RWPE2 (cell line): ENCODE results near the gene C2CD2.
A peak's percentile ranks its signal among the peaks of the same experiment; 100 is the strongest.

Experiments
- ATAC-seq: fragments of 200-7000 bp; cut with Tn5 transposase; 3 replicates; pipeline ENCODE4 v1.9.1; 2021; ENCODE audit warnings: low read depth
- DNase-seq: peaks from one replicate; pipeline ENCODE4 v3.0.0-alpha.2; 2020; ENCODE audit warnings: low spot score
- H3K27ac ChIP-seq: fragments of 450-650 bp; 2 replicates; pipeline ENCODE4 v1.5.1; 2017; ENCODE audit warnings: mild to moderate bottlenecking; ENCODE audit not compliant: poor library complexity, severe bottlenecking
- H3K27me3 ChIP-seq: fragments of 250-450 bp; sonication (Bioruptor Pico); 2 replicates; pipeline ENCODE4 v1.5.1; 2021; ENCODE audit warnings: mild to moderate bottlenecking, moderate library complexity; ENCODE audit not compliant: insufficient read depth, poor library complexity, severe bottlenecking
- H3K36me3 ChIP-seq: fragments of 250-450 bp; sonication (Bioruptor Pico); 2 replicates; pipeline ENCODE4 v1.5.1; 2020; ENCODE audit warnings: low read depth, mild to moderate bottlenecking, moderate library complexity
- H3K4me1 ChIP-seq: fragments of 250-450 bp; sonication (Bioruptor Pico); 2 replicates; pipeline ENCODE4 v1.5.1; 2021; ENCODE audit warnings: mild to moderate bottlenecking, moderate library complexity; ENCODE audit not compliant: insufficient read depth, poor library complexity, severe bottlenecking
- H3K4me3 ChIP-seq: fragments of 250-450 bp; sonication (Bioruptor Pico); 2 replicates; pipeline ENCODE4 v1.5.1; 2021; ENCODE audit warnings: mild to moderate bottlenecking, moderate library complexity; ENCODE audit not compliant: severe bottlenecking
- H3K9me3 ChIP-seq: fragments of 250-450 bp; sonication (Bioruptor Pico); 2 replicates; pipeline ENCODE4 v1.5.1; 2021; ENCODE audit warnings: mild to moderate bottlenecking, moderate library complexity; ENCODE audit not compliant: severe bottlenecking
- TF ChIP-seq, protein P1 (sequence below): fragments of 450-650 bp; IDR thresholded peaks from one replicate; pipeline ENCODE4 v1.5.1; 2017; ENCODE audit warnings: mild to moderate bottlenecking, moderate library complexity; ENCODE audit not compliant: poor library complexity, severe bottlenecking

The C2CD2 gene

DNA sequence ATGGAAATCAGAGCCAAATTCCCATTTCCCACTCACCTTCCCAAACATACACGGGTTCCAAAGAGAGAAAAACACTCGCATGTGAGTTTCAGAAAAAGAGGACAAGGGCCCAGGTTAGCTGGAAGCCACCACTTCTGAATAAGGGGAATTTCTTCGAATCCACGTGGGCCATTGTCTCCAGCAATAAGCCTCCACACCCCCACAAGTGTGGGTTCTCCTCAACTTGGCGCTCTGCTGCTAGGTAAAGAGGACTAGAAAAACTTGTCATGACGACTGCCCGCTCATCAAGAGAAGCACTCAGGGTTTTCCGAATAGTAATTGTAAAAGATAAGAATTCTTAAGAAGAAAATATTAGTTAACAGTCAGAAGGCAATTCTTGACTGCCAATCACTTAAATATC, 105.3 kb downstream of the C2CD2 start:
- Histone ChIP-seq H3K9me3 (no peaks in the 10 kb centered on the region), H3K4me3 (no peak overlapping the region), H3K27me3 (no peaks in the 10 kb centered on the region), H3K4me1 (no peaks in the 10 kb centered on the region), H3K27ac (no peak overlapping the region), H3K36me3 (peaks cover 72% of the 10 kb centered on the region)
- DNase-seq (no peak), ATAC-seq (no peak)
- TF ChIP-seq, protein P1, sequence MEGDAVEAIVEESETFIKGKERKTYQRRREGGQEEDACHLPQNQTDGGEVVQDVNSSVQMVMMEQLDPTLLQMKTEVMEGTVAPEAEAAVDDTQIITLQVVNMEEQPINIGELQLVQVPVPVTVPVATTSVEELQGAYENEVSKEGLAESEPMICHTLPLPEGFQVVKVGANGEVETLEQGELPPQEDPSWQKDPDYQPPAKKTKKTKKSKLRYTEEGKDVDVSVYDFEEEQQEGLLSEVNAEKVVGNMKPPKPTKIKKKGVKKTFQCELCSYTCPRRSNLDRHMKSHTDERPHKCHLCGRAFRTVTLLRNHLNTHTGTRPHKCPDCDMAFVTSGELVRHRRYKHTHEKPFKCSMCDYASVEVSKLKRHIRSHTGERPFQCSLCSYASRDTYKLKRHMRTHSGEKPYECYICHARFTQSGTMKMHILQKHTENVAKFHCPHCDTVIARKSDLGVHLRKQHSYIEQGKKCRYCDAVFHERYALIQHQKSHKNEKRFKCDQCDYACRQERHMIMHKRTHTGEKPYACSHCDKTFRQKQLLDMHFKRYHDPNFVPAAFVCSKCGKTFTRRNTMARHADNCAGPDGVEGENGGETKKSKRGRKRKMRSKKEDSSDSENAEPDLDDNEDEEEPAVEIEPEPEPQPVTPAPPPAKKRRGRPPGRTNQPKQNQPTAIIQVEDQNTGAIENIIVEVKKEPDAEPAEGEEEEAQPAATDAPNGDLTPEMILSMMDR = no peak

DNA sequence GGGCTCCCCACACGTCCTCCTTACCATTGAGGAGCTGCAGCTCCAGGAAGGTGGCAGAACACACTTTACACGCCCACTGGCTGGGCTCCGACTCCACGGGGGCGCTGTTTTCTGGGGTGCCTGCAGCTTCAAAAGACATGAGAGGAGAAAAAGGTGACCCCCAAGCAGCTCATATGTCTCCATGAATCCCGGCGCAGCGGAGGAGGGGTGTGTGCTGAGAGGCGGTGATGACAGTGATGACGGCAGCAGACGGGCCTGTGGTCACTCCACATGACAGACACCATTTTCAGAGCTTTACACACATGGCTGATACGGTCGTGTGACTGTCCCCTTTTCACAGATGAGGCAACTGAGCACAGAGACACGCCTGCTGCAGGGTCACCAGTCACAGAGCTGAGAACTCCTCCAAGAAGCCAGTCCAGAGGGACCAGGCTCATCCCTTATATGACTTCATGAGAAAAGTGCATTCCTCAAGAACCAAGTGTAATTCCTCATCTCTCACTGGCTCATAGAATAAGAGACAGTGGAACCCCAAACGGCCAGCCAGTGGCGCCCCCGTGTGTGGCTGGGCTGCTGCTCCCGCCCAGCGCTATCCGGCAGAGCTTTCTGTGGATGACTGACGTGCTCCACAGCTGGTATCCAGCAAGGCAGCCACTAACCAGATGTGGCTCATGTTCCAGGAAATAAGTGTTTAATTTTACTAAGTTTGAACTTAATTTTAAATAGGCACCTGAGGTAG, 106.6 kb downstream of the C2CD2 start:
- H3K36me3 ChIP-seq = peaks cover 62% of the 10 kb centered on the region
- ATAC-seq = no peak

DNA sequence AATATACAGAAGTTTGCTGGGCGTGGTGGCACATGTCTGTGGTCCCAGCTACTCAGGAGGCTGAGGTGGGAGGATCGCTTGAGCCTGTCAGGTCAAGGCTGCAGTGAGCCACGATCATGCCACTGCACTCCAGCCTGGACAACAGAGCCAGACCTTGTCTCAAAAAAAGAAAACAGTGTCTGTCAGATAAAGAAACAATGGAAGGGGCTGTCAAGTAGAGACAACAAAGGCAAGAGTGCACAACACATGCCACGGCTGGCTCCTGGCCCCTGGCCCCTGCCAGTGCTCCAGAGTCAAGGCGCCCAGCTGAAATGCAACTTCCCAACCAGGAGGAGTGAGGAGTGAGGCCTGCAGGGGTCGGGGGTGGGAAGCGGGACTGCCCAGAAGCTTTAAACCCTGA, 107.3 kb downstream of the C2CD2 start:
- Histone ChIP-seq H3K4me1 (no peaks in the 10 kb centered on the region), H3K9me3 (no peaks in the 10 kb centered on the region), H3K27ac (no peak overlapping the region), H3K36me3 (peaks cover 69% of the 10 kb centered on the region), H3K27me3 (no peaks in the 10 kb centered on the region), H3K4me3 (no peak overlapping the region)
- TF ChIP-seq, protein P1 = no peak
- no peak for ATAC-seq
- DNase-seq = no peak

More for the DNA sequence above, 106.6 kb downstream of the C2CD2 start:
- TF ChIP-seq, protein P1 = no peak
- H3K4me3 ChIP-seq = no peak overlapping the region
- no peak overlapping the region for H3K27ac ChIP-seq
- no peaks in the 10 kb centered on the region for H3K4me1 ChIP-seq
- no peaks in the 10 kb centered on the region for H3K27me3 ChIP-seq
- DNase-seq = peak; percentile 53
- no peaks in the 10 kb centered on the region for H3K9me3 ChIP-seq

DNA sequence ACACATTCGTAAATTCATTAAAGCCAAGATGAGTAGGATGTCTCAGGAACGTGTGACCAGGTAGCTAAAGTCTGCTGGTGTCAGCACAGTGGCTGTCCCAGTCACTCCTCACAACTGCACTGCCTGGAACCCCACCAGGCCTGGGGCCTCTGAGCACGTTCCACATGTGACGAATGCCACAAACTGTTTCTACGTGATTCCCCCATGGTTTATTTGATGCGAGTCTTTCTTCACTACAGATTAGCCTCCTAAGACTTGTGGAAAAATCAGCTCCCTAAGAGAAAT, 107.8 kb downstream of the C2CD2 start:
- TF ChIP-seq, protein P1 = no peak
- Histone ChIP-seq H3K4me1 (no peaks in the 10 kb centered on the region), H3K9me3 (no peaks in the 10 kb centered on the region), H3K27ac (no peak overlapping the region), H3K4me3 (no peak overlapping the region), H3K36me3 (peaks cover 71% of the 10 kb centered on the region), H3K27me3 (no peaks in the 10 kb centered on the region)
- ATAC-seq (no peak), DNase-seq (no peak)

DNA sequence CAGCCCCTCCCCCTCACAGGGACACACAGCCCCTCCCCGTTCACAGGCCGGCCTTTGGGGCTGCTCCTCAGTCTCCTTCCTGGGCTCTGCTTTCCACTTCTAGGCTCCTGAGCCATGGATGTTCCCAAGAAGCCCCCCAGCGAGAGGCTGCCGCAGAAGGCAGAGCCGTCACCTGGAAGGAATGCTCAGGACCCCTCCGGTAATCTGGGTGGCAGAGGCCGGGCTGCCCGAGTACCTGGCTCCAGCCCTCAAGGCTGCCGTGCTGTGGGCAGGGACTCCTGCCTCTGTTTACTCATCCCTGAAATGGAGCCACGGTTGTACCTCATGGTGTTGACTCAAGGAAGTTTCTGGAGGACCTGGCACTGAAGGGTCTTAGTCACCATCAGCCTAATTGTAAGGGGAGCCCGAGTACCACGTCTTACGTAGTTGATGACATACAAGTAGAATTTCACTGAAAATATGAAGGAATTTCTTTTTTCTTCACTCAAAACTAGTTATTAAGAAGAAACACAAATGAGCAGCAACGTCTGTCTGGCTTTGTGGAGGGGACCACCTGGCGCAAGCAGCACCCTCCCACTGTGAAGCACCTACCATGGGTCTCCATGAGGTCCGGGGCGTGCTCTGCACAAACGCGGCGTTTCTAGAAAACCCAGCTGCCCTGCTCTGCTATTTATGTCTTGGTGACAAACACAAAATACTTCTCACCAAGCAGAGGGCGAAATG, 108.3 kb downstream of the C2CD2 start:
- Histone ChIP-seq H3K27ac (no peak overlapping the region), H3K4me3 (no peak overlapping the region), H3K36me3 (peaks cover 71% of the 10 kb centered on the region), H3K4me1 (no peaks in the 10 kb centered on the region), H3K27me3 (no peaks in the 10 kb centered on the region), H3K9me3 (no peaks in the 10 kb centered on the region)
- DNase-seq (no peak), ATAC-seq (no peak)
- TF ChIP-seq, protein P1 = no peak
